T-helper 22 cell (primary cell): ENCODE data around the gene MAD2L2.

Source experiments
- DNase-seq: peaks from one replicate; pipeline ENCODE4 v3.0.0-alpha.2; 2020; ENCODE audit warnings: low read depth

The MAD2L2 gene

DNA sequence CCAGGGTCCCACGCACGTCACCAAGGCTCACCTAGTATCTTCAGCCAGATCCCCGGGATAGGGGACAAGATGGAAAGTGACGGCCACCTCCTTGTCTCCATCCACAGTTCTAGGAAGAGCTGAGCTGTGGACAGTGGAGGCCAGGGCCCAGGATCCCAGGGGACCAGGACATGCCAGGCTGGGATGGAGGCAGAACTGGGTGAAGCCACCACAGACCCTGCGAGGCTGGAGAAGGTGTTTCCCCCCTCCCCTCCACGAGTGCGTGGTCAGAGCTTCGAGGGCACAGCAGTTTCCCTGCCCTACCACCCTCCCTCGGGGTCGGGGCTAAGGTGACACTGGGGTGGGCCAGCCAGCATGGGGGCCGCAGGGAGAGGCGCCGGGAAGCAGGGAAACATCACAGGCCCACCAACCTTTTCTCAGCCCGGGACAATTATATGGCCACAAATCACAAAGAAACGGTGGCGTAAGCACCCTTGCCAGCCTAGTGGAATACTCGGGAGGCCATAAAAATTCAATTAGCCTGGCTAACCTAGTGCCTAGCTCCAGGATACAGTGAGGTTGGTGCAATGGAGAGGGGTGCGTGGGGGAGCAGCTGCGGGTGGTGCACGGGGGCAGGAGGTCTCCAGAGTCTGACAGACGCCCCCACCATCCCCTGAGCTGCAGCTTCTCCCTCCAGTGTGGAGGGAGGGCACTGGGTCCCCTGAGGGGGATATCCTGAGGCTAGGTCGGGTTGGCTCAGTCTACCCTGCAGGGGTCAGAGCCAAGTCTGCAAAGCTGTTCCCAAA, 23.9 kb upstream of the MAD2L2 start:
- DNase-seq: no peak

DNA sequence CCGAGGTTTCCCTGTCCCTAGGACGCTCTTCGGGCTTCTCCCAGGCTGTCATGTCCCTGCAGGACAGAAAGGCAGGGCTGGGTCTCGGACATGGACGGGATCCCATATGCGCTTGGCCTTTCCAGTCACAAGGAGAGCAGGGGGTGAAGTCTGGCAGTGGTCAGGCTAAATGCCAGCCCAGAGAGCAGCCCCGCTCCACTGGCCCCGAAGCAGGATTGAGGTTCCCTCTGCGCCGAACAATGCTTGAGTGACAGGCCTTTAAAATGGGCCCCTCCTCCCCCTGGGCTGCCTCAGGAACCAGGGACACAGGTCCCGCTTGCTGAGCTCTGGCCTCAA, 23.2 kb upstream of the MAD2L2 start:
- no peak for DNase-seq

DNA sequence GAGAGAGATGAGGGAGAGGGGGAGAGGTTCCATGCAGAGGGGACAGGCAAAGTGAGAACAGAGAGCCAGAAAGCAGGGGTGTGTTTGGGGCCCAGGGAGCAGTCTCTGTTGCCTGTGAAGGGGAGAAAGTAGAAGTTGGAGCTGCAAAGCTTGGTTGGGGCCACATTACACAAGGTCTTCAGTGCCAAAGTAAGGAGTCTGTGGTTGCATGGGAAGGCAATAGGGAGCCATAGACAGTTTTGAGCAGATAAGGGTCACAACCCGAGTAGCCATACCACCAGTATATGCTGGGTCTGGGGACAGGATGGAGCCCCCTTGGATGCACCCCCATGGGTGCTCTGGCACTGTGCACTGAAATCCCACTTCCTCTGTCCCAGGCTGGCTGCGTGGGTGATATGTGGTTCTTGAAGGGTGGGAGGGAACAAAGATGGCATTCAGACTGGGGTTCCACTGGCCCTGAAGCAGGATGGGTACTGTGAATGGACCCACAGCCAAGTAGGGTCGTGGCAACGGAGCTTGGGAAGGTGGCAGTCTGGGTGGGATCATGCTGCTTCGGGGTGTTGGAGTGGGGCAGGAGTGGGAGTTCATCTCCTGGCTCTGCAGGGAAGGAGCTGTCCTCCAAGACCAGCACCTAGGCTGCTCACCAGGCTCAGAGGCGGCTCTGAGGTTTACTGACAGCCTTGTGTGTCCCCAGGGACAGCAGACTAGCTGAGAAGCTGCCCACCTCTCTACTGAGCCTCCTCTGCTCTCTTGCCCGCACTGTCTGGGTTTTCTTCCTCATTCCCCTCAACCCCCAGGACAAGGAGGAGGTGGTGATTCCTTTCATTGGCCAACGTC, 22.6 kb upstream of the MAD2L2 start:
- no peak for DNase-seq

DNA sequence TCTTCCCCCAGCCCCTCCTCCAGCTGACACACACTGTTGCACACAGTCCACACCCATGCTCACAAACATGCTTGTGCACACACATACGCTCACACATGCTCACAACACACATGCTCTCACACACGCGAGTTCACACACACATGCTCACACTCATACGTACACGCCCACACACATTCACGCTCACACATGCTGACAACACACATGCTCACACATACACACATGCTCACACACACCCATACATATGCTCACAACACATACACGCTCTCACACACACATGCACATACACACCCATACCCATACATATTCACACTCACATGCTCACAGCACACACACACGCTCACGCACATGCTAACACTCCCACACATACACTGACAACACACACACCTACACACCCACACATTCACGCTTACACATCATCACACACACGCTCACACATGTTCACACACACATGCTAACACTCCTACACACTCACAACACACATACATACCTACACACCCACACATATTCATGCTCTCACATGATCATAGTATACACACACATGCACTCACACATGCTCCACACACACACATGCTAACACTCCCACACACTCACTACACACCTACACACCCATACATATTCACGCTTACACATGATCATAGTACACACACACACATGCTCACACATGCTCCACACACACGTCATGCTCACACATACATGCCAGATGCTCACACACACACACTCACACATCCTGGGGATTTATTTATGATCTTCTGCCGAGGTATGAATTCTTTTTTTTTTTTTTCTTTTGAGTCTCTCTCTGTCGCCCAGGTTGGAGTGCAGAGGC, 21.2 kb upstream of the MAD2L2 start:
- DNase-seq: no peak

DNA sequence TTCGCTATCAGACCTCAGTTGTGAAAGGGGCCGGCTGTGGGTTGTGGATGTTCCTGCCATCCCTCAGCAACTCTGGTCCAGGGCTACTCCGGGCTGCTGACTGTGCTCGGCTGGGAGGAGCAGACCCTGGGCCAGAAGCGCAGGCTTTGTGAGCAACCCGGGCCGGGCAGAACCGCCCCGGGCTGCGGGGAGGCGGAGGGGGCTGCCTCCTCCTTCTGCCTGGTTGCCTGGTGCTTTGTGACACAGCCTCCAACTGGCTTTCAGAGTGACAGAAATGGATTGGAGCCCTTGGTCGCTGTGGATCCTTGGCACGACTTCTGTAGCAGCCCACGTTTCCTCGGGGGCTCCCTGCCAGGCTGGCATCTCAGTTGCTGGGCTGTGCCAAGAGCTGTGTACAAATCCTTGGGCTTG, 20.6 kb upstream of the MAD2L2 start:
- DNase-seq: no peak

DNA sequence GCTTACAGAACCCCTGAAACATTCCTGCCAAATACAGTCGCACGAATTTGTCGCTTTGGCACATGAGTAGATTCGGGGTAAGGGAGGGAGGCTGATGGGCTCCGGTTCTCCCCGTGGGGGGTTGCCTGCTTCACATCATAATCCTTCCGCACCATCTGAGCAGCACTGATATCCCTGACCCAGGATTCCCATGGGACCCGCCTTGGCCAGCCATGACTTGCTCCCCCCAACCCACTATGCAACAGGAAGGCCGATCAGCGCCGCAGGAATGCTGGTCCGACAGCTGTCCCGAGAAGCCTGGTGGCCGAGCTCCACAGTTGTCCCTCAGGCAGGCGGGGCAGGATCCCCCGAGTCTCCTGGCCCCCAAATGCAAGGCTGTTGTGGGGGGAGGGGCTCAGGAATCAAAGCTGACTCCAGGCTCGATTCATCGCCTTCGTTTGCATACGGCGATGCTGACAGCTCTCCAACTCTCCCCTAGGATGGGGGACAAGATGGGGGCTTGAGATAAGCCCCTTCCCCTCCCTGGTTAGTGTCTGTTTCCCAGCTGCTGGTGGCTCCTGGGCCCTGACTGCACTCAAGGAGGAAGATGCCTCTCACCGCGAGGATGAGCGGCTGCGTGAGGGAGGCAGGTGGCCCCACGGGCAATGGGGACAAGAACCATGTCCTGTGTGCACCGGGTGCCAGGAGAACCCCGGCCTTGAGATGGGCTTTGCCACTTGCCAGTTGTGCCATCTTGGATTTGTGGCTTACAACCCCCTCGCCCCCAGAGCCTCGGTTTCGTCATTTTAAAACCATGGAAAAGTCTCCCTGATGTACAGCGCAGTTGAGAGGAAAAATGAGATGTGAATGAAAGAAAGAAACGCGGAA, 19.9 kb upstream of the MAD2L2 start:
- DNase-seq: no peak

DNA sequence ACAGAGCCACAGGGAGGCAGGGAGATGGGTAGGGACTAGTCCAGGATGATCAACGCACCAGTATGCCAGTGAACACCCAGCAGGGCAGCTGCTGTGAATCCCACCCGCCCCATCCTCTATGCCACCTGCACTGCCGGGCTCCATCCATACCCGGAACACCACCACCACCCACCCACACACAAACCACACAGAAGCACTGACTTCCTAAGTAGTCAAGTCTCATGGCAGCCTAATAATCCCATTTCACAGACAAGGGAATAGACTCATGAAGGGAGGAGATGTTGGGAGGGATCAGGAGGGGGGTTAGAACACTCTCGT, 16.9 kb upstream of the MAD2L2 start:
- DNase-seq: no peak

DNA sequence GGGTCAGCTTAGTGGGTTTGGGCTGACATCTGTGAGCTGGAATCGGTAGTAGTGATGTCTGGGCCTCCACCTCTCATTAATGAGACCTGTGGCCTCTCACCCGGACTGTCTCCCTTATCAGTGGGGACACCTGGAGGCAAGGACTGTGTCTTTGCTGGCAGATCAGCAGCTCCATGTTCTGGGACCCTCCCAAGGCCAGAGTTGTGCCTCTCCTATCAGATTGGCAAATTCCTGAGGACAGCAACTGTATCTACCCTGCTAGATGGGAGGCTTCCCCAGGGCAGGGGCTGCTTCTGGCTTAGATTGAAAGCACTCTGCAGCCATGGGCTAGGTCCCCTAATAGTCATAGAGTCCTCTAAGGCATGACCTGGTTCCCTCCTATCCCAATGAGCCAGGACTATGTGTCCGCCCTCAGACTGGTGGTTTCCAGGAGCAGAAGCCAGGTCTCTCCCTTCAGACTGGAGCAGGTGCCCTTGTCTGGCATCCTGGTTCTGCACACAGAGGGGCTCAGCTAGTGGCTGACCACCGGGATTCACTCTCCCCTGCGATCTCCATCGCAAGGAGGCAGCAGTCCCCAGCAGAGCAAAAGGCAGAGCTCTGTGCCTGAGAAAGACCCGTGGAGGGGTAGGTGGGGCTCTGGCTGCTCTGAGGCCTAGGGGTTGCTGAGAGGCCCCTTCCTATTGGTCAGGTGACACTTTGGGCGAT, 16.4 kb upstream of the MAD2L2 start:
- DNase-seq: no peak

DNA sequence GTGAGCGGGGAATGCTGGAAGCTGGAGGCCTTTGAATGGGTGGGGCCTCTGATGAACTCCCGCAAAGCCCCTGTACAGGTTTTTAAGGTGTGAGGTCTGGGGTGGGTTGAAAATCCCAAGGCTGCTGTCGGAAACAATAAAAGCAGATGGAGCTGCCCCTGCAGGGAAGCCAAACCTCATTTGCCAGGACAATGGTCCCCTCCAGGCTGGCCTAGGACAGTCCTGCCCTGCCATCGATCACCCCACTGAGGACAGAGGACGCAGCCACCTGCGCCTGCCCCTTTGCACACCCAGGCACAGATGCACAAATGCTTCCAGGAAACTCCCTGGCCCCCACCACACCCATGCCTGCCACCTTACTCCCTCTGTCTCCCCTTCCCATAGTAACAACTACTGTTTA, 14.9 kb upstream of the MAD2L2 start:
- DNase-seq: no peak

DNA sequence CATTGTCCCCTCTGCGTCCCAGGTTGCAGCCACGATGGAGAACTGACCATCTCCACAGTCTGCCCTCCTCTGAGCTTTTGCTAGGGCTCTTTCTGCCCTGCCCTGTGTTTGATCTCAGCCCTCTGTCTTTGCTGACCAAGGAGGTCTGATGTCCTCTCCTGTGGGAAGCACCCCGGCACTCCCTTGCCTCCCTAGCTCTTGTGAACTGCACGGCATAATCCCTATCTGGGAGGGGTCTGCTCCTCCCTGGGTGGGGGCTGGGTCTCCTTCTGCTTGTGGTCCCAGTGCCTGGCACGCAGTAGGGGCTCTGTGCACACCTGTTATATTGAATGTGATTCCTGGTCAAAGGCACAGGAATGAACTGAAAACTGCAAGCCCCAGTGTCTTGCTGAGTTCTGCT, 13.0 kb upstream of the MAD2L2 start:
- no peak for DNase-seq

DNA sequence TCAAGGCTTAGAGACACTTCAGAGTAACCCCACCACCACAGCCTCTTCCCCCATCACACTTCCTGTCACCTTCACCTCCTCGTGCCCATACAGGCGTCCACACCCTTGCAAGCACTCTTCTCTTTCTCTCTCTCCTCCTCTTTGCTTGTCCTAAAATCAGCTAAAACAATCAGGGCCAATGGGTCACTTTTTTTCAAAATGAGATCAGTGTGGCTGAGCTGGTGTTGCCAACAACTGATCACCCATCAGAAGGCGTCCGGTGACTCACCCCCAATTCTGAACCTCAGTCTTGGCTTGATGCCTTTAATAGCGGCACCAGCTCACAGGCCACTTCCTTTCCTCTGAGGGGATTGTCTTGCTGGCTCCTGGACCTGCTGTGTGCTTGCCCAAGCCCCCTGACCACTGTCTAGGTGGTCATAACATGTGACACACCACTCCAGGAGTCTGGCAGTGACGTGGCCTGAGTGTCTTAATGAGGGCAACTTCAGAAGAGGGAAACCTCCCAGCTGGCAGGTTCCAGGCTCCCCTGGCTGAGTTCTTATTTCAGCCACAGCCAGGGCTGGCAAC, 12.2 kb upstream of the MAD2L2 start:
- no peak for DNase-seq

DNA sequence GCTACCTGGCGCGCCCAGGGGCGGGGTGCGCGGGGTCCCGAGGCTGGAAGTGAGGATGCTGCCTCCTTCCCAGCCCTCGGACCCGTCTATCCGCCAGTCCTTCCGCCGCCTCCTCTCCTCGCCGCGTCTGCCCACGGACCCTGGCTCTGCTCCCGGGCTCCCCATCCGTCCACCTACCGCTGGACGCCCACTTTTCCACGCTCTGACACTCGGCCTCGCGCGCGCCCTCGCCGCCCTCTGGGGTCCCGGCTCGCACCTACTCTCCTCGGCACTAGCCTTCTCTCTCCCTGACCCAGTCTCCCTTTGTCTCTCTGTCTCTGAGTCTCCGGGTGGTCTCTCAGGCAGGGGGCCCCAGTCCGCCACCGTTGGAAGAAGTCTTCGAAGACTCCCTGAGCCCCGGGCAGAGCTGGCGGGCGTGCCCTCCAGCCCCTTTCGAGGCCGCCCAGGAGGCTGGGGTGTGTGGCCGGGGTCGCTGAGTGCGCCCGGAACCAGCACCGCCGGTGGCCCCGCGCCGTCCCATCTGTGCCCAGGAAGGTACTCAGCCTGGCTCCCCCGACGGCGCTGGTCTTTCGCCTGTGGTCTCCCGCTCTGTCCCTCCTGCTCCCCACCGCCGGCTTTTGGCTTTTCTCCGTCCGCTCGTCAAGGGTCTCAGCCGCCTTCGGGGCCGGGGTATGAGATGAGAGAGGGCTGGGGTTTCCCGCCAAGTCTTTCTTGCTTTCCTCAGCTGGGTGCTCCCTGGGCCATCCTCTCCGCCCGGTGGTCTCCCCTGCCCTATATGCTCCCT, 11.2 kb upstream of the MAD2L2 start:
- no peak for DNase-seq

DNA sequence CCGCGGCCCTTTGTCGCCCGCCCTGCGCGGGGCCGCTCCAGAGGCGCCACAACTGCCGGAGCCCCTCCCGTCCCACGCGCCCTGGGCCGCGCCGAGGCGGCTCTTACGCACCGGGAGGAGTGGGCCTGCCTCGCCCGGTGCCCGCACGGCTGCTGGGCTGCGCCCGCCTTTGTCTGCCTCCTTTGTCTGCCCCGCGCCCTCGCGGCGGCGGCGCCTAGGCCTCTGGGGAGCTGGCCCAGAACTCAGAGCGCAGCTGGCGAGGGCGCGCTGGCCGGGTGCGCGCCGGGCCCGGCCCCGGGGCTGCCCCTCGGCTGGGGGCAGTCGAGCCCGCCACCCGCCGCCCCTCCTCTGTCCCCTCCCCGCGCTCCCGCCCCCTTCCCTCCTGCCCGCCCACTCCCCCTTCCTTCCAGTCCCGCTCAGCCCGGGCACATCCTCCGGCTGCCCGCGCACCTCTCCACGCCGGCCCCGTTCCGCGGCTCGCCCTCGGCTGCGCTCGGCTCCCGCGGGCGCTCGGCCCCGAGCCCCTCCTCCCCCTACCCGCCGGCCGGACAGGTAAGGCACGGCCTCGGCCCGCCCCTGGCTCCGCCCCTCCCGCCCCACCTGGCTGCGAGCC, 10.5 kb upstream of the MAD2L2 start, which contains the start of gene DRAXIN:
Gene DRAXIN (plus strand): TSS at position 409 of the 613 bp plus-strand sequence. CDS start 14,549 bp downstream, outside the sequence.
- no peak for DNase-seq

DNA sequence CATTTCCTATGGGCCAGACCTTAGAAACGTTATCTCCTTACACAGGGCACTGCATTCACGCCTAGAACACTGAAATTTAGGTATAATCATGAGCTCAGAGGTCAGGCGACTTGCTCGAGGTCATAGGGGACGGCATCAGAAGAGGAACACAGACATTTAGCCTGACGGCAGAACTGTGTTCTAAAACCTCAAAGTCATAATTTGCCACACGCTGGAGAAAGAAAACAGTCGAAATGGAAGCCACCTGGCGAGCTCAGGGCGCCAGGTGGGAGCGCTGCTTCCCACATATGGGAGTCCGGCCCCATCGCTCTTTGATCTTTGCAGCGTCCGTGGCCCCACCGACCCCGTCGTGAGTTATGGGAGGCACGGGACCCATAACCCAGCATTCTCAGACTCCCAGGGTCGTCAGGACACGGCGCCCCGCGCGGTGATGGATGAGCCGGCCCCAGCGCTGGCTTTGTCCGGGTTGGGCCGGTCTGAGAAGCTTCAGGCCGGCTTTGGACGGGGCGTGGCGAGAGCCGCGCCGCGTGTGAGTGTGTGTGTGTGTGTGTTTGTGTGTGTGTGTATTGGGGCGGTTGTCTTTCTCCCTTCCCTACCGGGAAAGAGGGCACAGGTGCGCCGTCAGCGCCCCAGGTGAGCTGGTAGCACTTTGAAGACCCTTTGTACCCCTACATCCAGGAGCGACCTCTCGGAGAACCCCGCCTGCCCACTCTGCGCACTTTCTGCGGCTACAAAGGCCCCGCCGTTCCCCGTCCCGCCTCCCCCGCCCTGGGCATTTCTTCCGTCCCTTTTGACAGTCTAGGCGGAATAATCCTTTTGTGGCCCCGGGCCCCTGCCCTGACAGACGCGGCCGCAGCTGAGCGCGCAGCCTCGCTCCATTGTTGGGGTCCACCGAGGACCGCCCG, 9.7 kb upstream of the MAD2L2 start:
- DNase-seq: no peak

DNA sequence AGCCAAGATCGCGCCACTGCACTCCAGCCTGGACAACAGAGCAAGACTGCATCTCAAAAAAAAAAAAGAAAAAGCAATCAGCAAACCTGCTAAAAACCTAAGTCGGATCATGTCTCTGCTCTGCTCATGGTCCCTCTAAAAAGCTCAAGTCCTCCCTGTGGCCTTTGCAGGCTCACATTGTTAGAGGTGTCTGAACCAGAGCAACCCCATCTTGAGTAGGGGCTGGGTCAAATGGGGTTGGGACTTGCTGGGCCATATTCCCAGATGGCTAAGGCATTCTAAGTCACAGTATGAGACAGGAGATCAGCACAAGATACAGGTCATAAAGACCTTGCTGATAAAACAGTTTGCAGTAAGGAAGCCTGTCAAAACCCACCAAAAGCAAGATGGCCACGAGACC, 7.6 kb upstream of the MAD2L2 start:
- no peak for DNase-seq

DNA sequence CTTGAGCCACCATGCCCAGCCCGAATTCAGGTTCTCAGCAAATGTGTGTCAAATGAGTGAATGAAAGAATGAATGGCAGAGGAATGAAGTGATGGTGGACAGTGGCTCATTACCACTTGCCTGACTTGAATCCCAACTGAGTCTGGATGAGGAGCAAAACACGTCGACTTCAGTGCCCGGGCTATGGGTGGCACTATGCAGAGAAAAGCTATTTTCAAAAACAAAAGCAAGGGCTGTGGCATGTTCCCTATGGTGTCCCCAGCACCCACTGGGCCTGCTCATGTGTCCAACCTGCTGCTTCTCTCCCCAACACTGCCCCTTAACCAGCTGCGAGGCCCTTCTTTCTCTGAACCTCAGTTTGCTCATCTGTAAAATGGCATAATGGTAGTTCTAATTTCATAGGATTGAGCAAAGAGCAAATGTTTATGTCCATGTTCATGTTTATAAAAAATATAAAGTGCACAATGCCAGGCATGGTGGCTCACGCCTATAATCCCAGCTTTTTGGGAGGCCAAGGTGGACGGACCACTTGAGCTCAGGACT, 4.3 kb upstream of the MAD2L2 start:
- no peak for DNase-seq

DNA sequence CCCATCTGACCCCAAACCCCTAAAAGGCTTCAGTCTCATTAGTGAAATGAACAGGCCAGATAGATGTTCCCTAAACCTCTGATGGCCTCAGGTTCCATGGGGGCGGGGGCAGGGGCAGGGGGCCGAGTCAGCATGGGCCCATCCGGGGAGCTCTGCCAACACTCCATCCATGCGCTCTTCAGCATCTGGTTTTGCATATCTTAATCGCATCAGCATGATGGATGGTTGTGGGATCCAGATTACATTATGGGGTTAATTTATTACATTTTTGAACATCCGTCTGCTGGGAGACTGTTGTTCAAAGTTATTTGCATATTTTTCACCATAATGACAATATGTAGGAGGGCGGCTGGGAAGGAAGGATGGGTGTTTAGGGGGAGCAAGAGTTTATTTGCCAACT, 3.1 kb upstream of the MAD2L2 start:
- DNase-seq: no peak

DNA sequence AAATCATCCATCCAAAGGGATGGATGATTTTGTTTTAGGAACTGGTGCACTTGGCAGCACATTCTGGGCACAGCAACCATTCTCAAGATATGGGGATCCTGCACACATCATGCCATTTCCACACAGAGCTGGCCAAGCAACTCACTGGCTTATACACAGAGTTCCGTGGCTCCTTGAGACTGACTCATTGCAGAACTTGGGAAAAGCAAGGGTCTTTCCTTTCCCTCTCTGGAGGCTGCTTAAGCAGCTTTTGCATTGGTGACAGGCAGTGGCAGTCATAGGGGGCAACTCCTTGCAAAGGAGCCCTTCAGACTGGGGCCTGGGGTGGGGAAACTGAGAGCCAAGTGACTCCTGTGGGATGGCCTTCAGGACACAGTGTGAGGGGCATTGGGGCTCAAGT, 1.9 kb upstream of the MAD2L2 start:
- no peak for DNase-seq
